IPS DF 6.9 (cell line): ENCODE data around the gene IARS1.
A peak's percentile ranks its signal among the peaks of the same experiment; 100 is the strongest.

Experiments used
- DNase-seq: peaks from one replicate; pipeline ENCODE4 v3.0.0-alpha.2; 2013; ENCODE audit warnings: low read depth, low spot score
- H3K27ac ChIP-seq: one replicate; pipeline ENCODE4 v1.5.1; 2013; ENCODE audit warnings: low read length, control low read depth
- H3K27me3 ChIP-seq: 2 replicates; pipeline ENCODE4 v1.6.1; 2013; ENCODE audit warnings: mild to moderate bottlenecking, low read length; ENCODE audit not compliant: control insufficient read depth, insufficient read depth
- H3K36me3 ChIP-seq: 2 replicates; pipeline ENCODE4 v1.6.1; 2013; ENCODE audit warnings: low read length; ENCODE audit not compliant: control insufficient read depth, insufficient read depth
- H3K4me1 ChIP-seq: 2 replicates; pipeline ENCODE4 v1.6.1; 2013; ENCODE audit warnings: low read length; ENCODE audit not compliant: control insufficient read depth, insufficient read depth
- H3K4me3 ChIP-seq: 2 replicates; pipeline ENCODE4 v1.5.1; 2013; ENCODE audit warnings: mild to moderate bottlenecking, low read length
- H3K9me3 ChIP-seq: 2 replicates; pipeline ENCODE4 v1.6.1; 2013; ENCODE audit warnings: low read length, inconsistent platforms; ENCODE audit not compliant: control insufficient read depth, insufficient read depth
- WGBS: extraction: QIAGEN DNeasy Blood & Tissue Kit; methylation state at CpG from one replicate; pipeline ENCODE4 v1.1.7; 2013; ENCODE audit warnings: mixed read lengths, missing lambda C conversion rate; ENCODE audit not compliant: insufficient read length, insufficient coverage; 5-methylcytosine and 5-hydroxymethylcytosine counted together

The IARS1 gene

DNA sequence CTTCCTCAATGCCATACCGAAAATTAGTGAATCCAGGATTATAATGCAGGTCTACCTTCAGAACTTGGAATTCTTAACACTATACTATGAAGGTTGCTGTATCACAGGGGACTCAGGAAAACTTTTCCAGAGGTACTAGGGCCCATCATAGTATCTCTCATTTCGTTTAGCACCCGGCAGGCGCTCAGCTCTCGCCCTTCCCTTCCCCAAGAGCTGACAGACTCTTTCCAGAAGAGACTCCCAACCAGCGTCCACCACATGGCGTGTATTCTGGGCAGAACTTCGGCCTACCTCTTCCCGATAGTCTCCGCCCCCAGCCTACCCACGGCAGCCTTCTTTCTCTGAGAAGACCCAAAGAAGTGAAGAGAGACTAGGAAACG lies 31.4 kb upstream of the IARS1 start:
- WGBS, result no CpG with 5 or more reads among the region's 12 CpGs
- peaks cover 2% of the 10 kb centered on the region; the same call in 1 of the 2 replicates for H3K36me3 ChIP-seq
- no peak overlapping the region for H3K27ac ChIP-seq
- H3K4me1 ChIP-seq, result no peaks in the 10 kb centered on the region
- H3K9me3 ChIP-seq, result no peaks in the 10 kb centered on the region
- peak overlapping the region; percentile 75 for H3K4me3 ChIP-seq
- H3K27me3 ChIP-seq, result no peaks in the 10 kb centered on the region
- DNase-seq, result no peak

DNA sequence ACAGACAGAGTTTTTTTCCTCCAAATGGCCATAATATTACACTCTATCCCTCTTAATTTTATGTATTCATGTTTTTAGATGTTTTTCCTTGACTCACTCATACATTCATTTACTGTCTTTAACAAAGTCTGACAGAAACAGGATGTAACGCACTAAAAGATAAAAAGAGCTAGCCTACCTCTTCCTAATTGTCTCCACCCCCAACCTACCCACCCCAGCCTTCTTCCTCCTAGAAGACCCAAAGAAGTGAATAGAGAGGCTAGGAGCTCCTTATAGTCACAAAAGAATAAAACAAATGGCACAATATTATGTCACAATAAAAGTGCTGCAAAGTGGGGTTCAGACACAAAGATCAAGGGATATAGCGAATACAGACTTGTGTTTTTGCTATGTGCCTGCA lies 30.9 kb upstream of the IARS1 start:
- no peaks in the 10 kb centered on the region for H3K9me3 ChIP-seq
- no peaks in the 10 kb centered on the region for H3K4me1 ChIP-seq
- peak overlapping the region; percentile 75; the same call in 1 of the 2 replicates for H3K4me3 ChIP-seq
- no peaks in the 10 kb centered on the region for H3K27me3 ChIP-seq
- H3K36me3 ChIP-seq, result peaks cover 6% of the 10 kb centered on the region; the same call in 1 of the 2 replicates
- no peak overlapping the region for H3K27ac ChIP-seq
- no peak for DNase-seq
- no CpG with 5 or more reads among the region's 2 CpGs for WGBS

DNA sequence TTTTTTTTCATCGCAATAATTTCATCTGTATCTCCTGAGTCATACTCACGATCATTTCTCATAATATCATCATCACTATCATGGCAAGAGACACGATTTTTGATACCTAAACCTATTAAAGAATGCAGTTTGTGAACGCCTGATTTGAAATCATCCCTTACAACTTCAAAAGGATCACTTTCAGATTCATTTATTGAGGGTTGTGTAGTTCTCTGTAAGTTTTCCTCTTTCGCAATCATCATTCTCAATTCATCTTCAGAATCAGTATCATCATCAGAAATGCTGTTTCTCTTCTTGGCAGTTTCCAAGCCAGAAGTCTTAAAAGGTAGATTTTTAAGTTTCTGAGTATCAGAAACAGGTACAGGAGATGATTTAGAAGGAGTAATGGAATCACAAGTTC lies 22.0 kb upstream of the IARS1 start:
- no peaks in the 10 kb centered on the region for H3K4me1 ChIP-seq
- H3K4me3 ChIP-seq, result no peak overlapping the region
- no peak overlapping the region for H3K27ac ChIP-seq
- WGBS, result 100% methylated on average over 3 of the region's 5 CpGs
- H3K27me3 ChIP-seq, result no peaks in the 10 kb centered on the region
- no peaks in the 10 kb centered on the region for H3K9me3 ChIP-seq
- peaks cover 16% of the 10 kb centered on the region for H3K36me3 ChIP-seq
- no peak for DNase-seq

DNA sequence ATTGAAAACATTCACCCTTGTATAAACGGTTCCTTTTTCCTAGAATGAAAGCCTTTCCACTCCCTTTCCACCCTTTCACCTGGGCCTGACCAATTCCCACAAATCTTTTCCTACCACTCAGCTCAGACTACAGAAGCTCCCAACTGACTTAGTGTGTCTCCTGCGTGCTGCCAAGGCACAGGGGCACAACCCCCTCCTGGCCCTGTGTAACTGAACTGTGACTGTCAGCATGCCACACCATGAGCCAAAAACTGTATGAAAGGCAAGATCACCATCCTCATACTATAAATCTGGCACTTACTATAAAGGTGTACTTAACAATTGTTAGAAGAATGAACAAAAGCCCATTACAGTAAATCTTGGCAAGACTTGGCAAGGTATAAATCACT lies 20.1 kb upstream of the IARS1 start:
- no peak for DNase-seq
- no peak overlapping the region for H3K4me3 ChIP-seq
- H3K36me3 ChIP-seq, result peaks cover 17% of the 10 kb centered on the region
- no CpG with 5 or more reads among the region's 2 CpGs for WGBS
- H3K27me3 ChIP-seq, result no peaks in the 10 kb centered on the region
- no peak overlapping the region for H3K27ac ChIP-seq
- no peaks in the 10 kb centered on the region for H3K4me1 ChIP-seq
- no peaks in the 10 kb centered on the region for H3K9me3 ChIP-seq

DNA sequence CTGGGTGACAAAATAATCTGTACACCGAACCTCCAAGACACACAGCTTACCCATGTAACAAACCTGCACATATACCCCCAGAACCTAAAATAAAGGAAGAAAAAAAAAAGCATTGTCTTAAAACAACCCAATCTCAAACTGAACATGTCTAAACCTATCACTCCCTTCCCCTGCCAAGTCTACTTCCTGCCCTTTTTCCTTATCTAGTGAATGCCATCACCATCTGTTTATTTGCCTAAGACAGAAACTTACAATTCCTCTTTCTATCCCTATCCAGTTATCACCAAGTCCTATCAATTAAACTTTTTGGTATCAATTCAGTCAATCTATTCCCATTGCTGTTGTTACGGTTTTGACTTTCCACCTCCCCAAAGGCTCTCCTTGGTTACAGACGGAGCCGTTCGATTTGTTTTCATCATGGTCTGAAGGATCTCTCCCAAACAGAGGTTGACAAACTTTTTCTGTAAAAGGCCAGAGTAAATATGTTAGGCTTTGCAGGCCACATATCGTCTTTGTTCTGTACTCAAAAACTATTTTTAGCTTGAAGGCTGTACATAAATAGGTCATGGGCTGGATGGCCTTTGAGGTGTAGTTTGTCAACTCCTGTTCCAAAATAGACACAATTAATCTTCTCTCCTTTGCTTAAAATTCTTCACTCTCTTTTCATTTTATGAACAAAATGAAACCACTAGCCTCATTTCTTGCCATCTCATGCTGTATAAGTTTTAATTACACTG lies 19.6 kb upstream of the IARS1 start:
- peaks cover 17% of the 10 kb centered on the region for H3K36me3 ChIP-seq
- H3K9me3 ChIP-seq, result no peaks in the 10 kb centered on the region
- WGBS, result no CpG with 5 or more reads among the region's 6 CpGs
- no peak overlapping the region for H3K27ac ChIP-seq
- no peak overlapping the region for H3K4me3 ChIP-seq
- no peak for DNase-seq
- no peaks in the 10 kb centered on the region for H3K27me3 ChIP-seq
- H3K4me1 ChIP-seq, result no peaks in the 10 kb centered on the region

- WGBS, result no CpG with 5 or more reads among the region's 3 CpGs
- no peak overlapping the region for H3K4me3 ChIP-seq
- H3K27me3 ChIP-seq, result no peaks in the 10 kb centered on the region
- no peaks in the 10 kb centered on the region for H3K9me3 ChIP-seq
- no peak overlapping the region for H3K27ac ChIP-seq
- no peak for DNase-seq
- H3K36me3 ChIP-seq, result peaks cover 9% of the 10 kb centered on the region; the same call in 1 of the 2 replicates
- no peaks in the 10 kb centered on the region for H3K4me1 ChIP-seq
Measured at GRCh38 chr9:92310562-92310961, 17.1 kb upstream of the IARS1 start.

- H3K4me1 ChIP-seq, result no peaks in the 10 kb centered on the region
- no peaks in the 10 kb centered on the region for H3K9me3 ChIP-seq
- no peak overlapping the region for H3K27ac ChIP-seq
- no peaks in the 10 kb centered on the region for H3K27me3 ChIP-seq
- DNase-seq, result no peak
- H3K36me3 ChIP-seq, result peaks cover 9% of the 10 kb centered on the region; the same call in 1 of the 2 replicates
- H3K4me3 ChIP-seq, result no peak overlapping the region
Measured at GRCh38 chr9:92308893-92309292, 15.4 kb upstream of the IARS1 start.

DNA sequence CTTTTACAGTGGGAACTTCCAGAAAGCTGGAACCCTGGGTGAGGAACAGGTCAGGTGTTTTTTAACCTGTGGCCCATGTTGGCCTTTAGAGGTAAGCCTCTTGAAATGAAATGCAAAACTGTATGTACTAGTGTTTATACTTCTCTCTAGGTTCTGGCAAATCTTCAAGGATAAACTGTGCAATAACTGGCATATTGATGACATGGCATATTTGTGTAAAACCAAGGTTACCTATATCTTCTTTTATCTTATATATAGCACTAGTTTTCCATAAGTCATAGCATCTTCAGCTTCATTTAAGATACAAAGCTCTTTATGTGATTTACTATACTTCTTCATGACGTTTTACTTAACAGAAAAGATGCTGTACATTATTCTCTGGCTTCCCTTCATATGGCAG lies 7.4 kb upstream of the IARS1 start:
- Histone ChIP-seq H3K27ac (no peak overlapping the region), H3K4me3 (no peak overlapping the region), H3K4me1 (no peaks in the 10 kb centered on the region), H3K36me3 (peaks cover 3% of the 10 kb centered on the region; the same call in 1 of the 2 replicates), H3K9me3 (no peaks in the 10 kb centered on the region), H3K27me3 (no peaks in the 10 kb centered on the region)
- no CpG with 5 or more reads among the region's 1 CpG for WGBS
- DNase-seq, result no peak

- no peaks in the 10 kb centered on the region for H3K9me3 ChIP-seq
- no peaks in the 10 kb centered on the region for H3K27me3 ChIP-seq
- DNase-seq, result no peak
- no CpG with 5 or more reads among the region's 1 CpG for WGBS
- peaks cover 3% of the 10 kb centered on the region; the same call in 1 of the 2 replicates for H3K36me3 ChIP-seq
- no peak overlapping the region for H3K4me3 ChIP-seq
- no peak overlapping the region for H3K27ac ChIP-seq
- no peaks in the 10 kb centered on the region for H3K4me1 ChIP-seq
Measured at GRCh38 chr9:92299116-92299515, 5.6 kb upstream of the IARS1 start.

GRCh38 chr9:92298036-92298435 lies 4.5 kb upstream of the IARS1 start:
- no peaks in the 10 kb centered on the region for H3K27me3 ChIP-seq
- no peak overlapping the region for H3K27ac ChIP-seq
- H3K4me1 ChIP-seq, result no peaks in the 10 kb centered on the region
- no peaks in the 10 kb centered on the region for H3K9me3 ChIP-seq
- WGBS, result no CpG with 5 or more reads among the region's 3 CpGs
- peaks cover 3% of the 10 kb centered on the region; the same call in 1 of the 2 replicates for H3K36me3 ChIP-seq
- no peak overlapping the region for H3K4me3 ChIP-seq
- no peak for DNase-seq

DNA sequence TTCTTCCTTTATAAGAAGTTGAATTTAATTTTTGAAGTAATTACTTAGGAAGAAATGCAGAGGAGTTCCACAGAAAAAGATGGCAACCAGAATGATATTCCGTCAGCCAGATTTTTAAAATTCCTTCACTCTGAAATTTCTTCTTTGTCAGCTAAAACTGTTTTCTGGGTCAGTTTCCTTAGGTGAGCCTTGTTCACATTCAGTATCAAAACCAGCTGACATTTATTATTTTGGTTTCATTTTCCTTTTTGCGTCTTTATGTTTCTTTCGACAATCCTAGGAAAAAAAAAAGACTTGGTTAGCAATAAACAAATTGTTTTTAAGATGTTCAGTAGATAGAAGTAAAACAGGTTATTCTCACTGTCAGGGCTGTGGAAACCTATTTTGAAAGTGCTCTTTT lies 4.1 kb upstream of the IARS1 start:
- Histone ChIP-seq H3K27me3 (no peaks in the 10 kb centered on the region), H3K36me3 (peaks cover 3% of the 10 kb centered on the region; the same call in 1 of the 2 replicates), H3K9me3 (no peaks in the 10 kb centered on the region), H3K4me3 (no peak overlapping the region), H3K4me1 (no peaks in the 10 kb centered on the region), H3K27ac (no peak overlapping the region)
- DNase-seq, result no peak
- no CpG with 5 or more reads among the region's 3 CpGs for WGBS
